IMR-90 (cell line): Measurements from ENCODE around the gene PLD6. TPM values are rescaled to one million over a fixed set of nuclear protein-coding genes. Genes with fewer than 3 reads are reported as not detected.

Experiments used
- ATAC-seq: fragments of 200-7000 bp; cut with Tn5 transposase; 2 replicates; pipeline ENCODE4 v1.9.1; 2020; ENCODE audit warnings: low read depth, mild to moderate bottlenecking, moderate library complexity
- BruUV-seq: library from RNA; stranded (reverse); fragments of 400-500 nt; replicated peaks from 2 replicates; lab custom pipeline; 2021; lab: Mats Ljungman, UMichigan
- CTCF ChIA-PET: fragments of 300-600 bp; formaldehyde crosslinking; extraction: SDS; loops from one replicate; lab custom pipeline; 2021; ENCODE audit warnings: antibody characterized with exemption; lab: Yijun Ruan, JAX
- POLR2A ChIA-PET: fragments of 300-600 bp; sonication (Branson Sonifier 250); formaldehyde crosslinking; loops from one replicate; lab custom pipeline; 2022; ENCODE audit warnings: antibody characterized with exemption; ENCODE audit not compliant: unreplicated experiment; lab: Charles Lee
- DNase-seq: peaks from one replicate; pipeline ENCODE4 v3.0.0; 2013
- H2AFZ ChIP-seq: replicated peaks from 2 replicates; pipeline ENCODE3; 2013; ENCODE audit warnings: low read length, mild to moderate bottlenecking; ENCODE audit not compliant: poor library complexity
- H2AK5ac ChIP-seq: 2 replicates; pipeline ENCODE4 v1.6.1; 2013; ENCODE audit warnings: low read depth, low read length, inconsistent platforms
- H2AK9ac ChIP-seq: replicated peaks from 2 replicates; pipeline ENCODE3; 2013; ENCODE audit warnings: mild to moderate bottlenecking, low read depth, low read length, moderate library complexity; ENCODE audit not compliant: poor library complexity
- H2BK120ac ChIP-seq: 2 replicates; pipeline ENCODE4 v1.6.1; 2013; ENCODE audit warnings: low read depth, low read length, inconsistent platforms
- H2BK15ac ChIP-seq: 3 replicates; pipeline ENCODE4 v1.6.1; 2013; ENCODE audit warnings: low read depth, low read length, inconsistent platforms
- H2BK20ac ChIP-seq: 2 replicates; pipeline ENCODE4 v1.6.1; 2013; ENCODE audit warnings: low read depth, mild to moderate bottlenecking, inconsistent platforms, low read length, moderate library complexity
- H2BK5ac ChIP-seq: 2 replicates; pipeline ENCODE4 v1.6.1; 2013; ENCODE audit warnings: mild to moderate bottlenecking, low read depth, low read length, inconsistent platforms; ENCODE audit not compliant: poor library complexity, severe bottlenecking
- H3K14ac ChIP-seq: replicated peaks from 2 replicates; pipeline ENCODE4 v1.6.1; 2013; ENCODE audit warnings: low read depth, low read length, inconsistent platforms
- H3K18ac ChIP-seq: 2 replicates; pipeline ENCODE4 v1.6.1; 2013; ENCODE audit warnings: low read depth, low read length, control low read depth
- H3K23ac ChIP-seq: 2 replicates; pipeline ENCODE4 v1.6.1; 2013; ENCODE audit warnings: low read depth, low read length, inconsistent platforms
- H3K27ac ChIP-seq: 2 replicates; pipeline ENCODE4 v1.5.1; 2013; ENCODE audit warnings: mild to moderate bottlenecking, control low read depth, low read length; ENCODE audit not compliant: insufficient read depth
- H3K27me3 ChIP-seq: 2 replicates; pipeline ENCODE4 v1.6.1; 2013; ENCODE audit warnings: low read length; ENCODE audit not compliant: control insufficient read depth, insufficient read depth
- H3K36me3 ChIP-seq: 2 replicates; pipeline ENCODE4 v1.6.1; 2013; ENCODE audit warnings: low read length, mixed read lengths; ENCODE audit not compliant: control insufficient read depth, insufficient read depth
- H3K4ac ChIP-seq: 2 replicates; pipeline ENCODE4 v1.6.1; 2013; ENCODE audit warnings: low read depth, low read length, inconsistent platforms
- H3K4me1 ChIP-seq: 2 replicates; pipeline ENCODE4 v1.6.1; 2013; ENCODE audit warnings: low read length, mixed read lengths; ENCODE audit not compliant: control insufficient read depth, insufficient read depth
- H3K4me2 ChIP-seq: 2 replicates; pipeline ENCODE4 v1.6.1; 2013; ENCODE audit warnings: low read depth, mild to moderate bottlenecking, control low read depth, low read length, moderate library complexity
- H3K4me3 ChIP-seq: 2 replicates; pipeline ENCODE4 v1.5.1; 2013; ENCODE audit warnings: low read depth, mild to moderate bottlenecking, control low read depth, low read length, moderate library complexity; ENCODE audit not compliant: insufficient read depth
- H3K56ac ChIP-seq: 2 replicates; pipeline ENCODE4 v1.6.1; 2013; ENCODE audit warnings: low read length, inconsistent platforms; ENCODE audit not compliant: insufficient read depth; ENCODE audit errors: extremely low read depth
- H3K79me1 ChIP-seq, 2 experiments: 2 replicates each; pipeline ENCODE4 v1.6.1; 2013; ENCODE audit warnings: low read length in 2 of 2, inconsistent platforms in 1 of 2, low read depth in 1 of 2
- H3K9ac ChIP-seq: 2 replicates; pipeline ENCODE4 v1.6.1; 2013; ENCODE audit warnings: low read depth, low read length, control low read depth
- H3K9me1 ChIP-seq: 2 replicates; pipeline ENCODE4 v1.6.1; 2013; ENCODE audit warnings: low read length, inconsistent platforms; ENCODE audit not compliant: insufficient read depth
- H3K9me3 ChIP-seq: 2 replicates; pipeline ENCODE4 v1.6.1; 2013; ENCODE audit warnings: low read length; ENCODE audit not compliant: control insufficient read depth, insufficient read depth
- H4K20me1 ChIP-seq: 2 replicates; pipeline ENCODE4 v1.6.1; 2013; ENCODE audit warnings: low read length, inconsistent platforms; ENCODE audit not compliant: insufficient read depth
- H4K5ac ChIP-seq: 2 replicates; pipeline ENCODE4 v1.6.1; 2013; ENCODE audit warnings: mild to moderate bottlenecking, low read depth, low read length, control low read depth
- H4K8ac ChIP-seq, 2 experiments: 2 replicates each; pipeline ENCODE4 v1.6.1; 2013; ENCODE audit warnings: low read depth in 2 of 2, low read length in 2 of 2, control low read depth in 1 of 2, inconsistent platforms in 1 of 2
- H4K91ac ChIP-seq: 2 replicates; pipeline ENCODE4 v1.6.1; 2013; ENCODE audit warnings: low read depth, low read length, inconsistent platforms; ENCODE audit not compliant: insufficient read depth
- CEBPB ChIP-seq: IDR thresholded peaks from 2 replicates; pipeline ENCODE4 v1.6.1; 2012; ENCODE audit warnings: low read depth, low read length, improper control_type of control experiment
- CTCF ChIP-seq: conservative IDR thresholded peaks from 2 replicates; pipeline ENCODE4 v1.5.1; 2012; ENCODE audit warnings: mild to moderate bottlenecking, low read depth, low read length, improper control_type of control experiment
- MAFK ChIP-seq: IDR thresholded peaks from 2 replicates; pipeline ENCODE4 v1.6.1; 2012; ENCODE audit warnings: low read depth, low read length, improper control_type of control experiment
- MXI1 ChIP-seq: IDR thresholded peaks from 2 replicates; pipeline ENCODE4 v1.6.1; 2012; ENCODE audit warnings: low read depth, mild to moderate bottlenecking, low read length, moderate library complexity, borderline replicate concordance
- RAD21 ChIP-seq: IDR thresholded peaks from 2 replicates; pipeline ENCODE4 v1.6.1; 2012; ENCODE audit warnings: low read length, improper control_type of control experiment
- WGBS, 2 experiments: methylation state at CpG; one replicate each; pipeline versions ENCODE4 v1.1.5 to v1.1.7; 2013; ENCODE audit warnings: missing lambda C conversion rate in 2 of 2; ENCODE audit not compliant: insufficient read length in 1 of 2; ENCODE audit errors: extremely low coverage in 2 of 2; 5-methylcytosine and 5-hydroxymethylcytosine counted together
- dilution Hi-C: fragments of 300-500 bp; cut with HindIII; formaldehyde crosslinking; loops from one replicate; pipeline ENCODE4 v1.14.3; 2018; ENCODE audit warnings: low sequenced_read_pairs; ENCODE audit not compliant: unreplicated experiment
- in situ Hi-C: fragments of 300-500 bp; cut with MboI; formaldehyde crosslinking; loops from 3 replicates; pipeline ENCODE4 v1.14.3; 2019; ENCODE audit warnings: low sequenced_read_pairs, inconsistent platforms, mixed read lengths
- intact Hi-C: fragments of 100-400 bp; cut with micrococcal nuclease; formaldehyde crosslinking; loops from 2 replicates; pipeline ENCODE4 v1.10.0; 2022
- polyA plus RNA-seq, 3 experiments: library from polyadenylated mRNA; depleted of rRNA; stranded (reverse); fragments of >200 nt; gene quantifications; 2 replicates each; pipeline ENCODE4 v1.2.3, GENCODE V29; 2012; ENCODE audit warnings: low replicate concordance in 1 of 3
- total RNA-seq: library from RNA; depleted of rRNA; stranded (reverse); fragments of >200 nt; gene quantifications from 2 replicates; pipeline ENCODE4 v1.2.3, GENCODE V29; 2012
- TF ChIP-seq, protein P1 (sequence below): fragments of 150-350 bp; IDR thresholded peaks from 2 replicates; pipeline ENCODE4 v1.6.1; 2016; ENCODE audit warnings: low read depth, mild to moderate bottlenecking, low read length, moderate library complexity, borderline replicate concordance

The PLD6 gene
- total and polyA plus RNA-seq, 2 of the 4 experiments (the other 2 are of a cell fraction), result 1.1 to 1.5 TPM

GRCh38 chr17:17254036-17254435 lies 47.9 kb upstream of the PLD6 start:
- no peak overlapping the region for H3K4me2 ChIP-seq
- no peak overlapping the region for H3K18ac ChIP-seq
- no peak overlapping the region for H3K56ac ChIP-seq
- no peak overlapping the region for H2AK9ac ChIP-seq
- H2BK5ac ChIP-seq, result no peak overlapping the region
- H4K20me1 ChIP-seq, result no peaks in the 10 kb centered on the region
- H2AFZ ChIP-seq, result no peak overlapping the region
- dilution Hi-C loops (no loop called here), intact Hi-C loops (no loop called here), in situ Hi-C loops (no loop called here)
- peaks cover 41% of the 10 kb centered on the region for H3K36me3 ChIP-seq
- no peaks in the 10 kb centered on the region for H3K9me3 ChIP-seq
- BruUV-seq, result no TSS peak
- H2AK5ac ChIP-seq, result no peak overlapping the region
- peak; percentile 45 for DNase-seq
- H3K27ac ChIP-seq, result no peak overlapping the region
- ATAC-seq, result peak; percentile 32; the same call in 1 of the 2 replicates
- H3K27me3 ChIP-seq, result no peaks in the 10 kb centered on the region
- peaks cover 3 to 9% of the 10 kb centered on the region in 2 experiments; a peak in 2 of 4 replicates for H3K79me1 ChIP-seq
- H4K91ac ChIP-seq, result no peak overlapping the region
- no peak overlapping the region for H3K4ac ChIP-seq
- no peak overlapping the region for H3K9ac ChIP-seq
- H3K23ac ChIP-seq, result no peak overlapping the region
- ChIA-PET POLR2A (no interaction called here), CTCF (no interaction called here)
- no CpG with 5 or more reads among the region's 3 CpGs for WGBS, 2 experiments
- no peak overlapping the region for H3K14ac ChIP-seq
- H4K5ac ChIP-seq, result no peak overlapping the region
- H3K9me1 ChIP-seq, result peaks cover 3% of the 10 kb centered on the region; the same call in 1 of the 2 replicates
- no peak overlapping the region for H3K4me3 ChIP-seq
- no peak overlapping the region for H2BK120ac ChIP-seq
- no peak overlapping the region for H4K8ac ChIP-seq
- no peak for TF ChIP-seq MAFK
- no peak for TF ChIP-seq MXI1
- TF ChIP-seq CEBPB, result peak; percentile 49; the same call in 1 of the 2 replicates
- TF ChIP-seq CTCF, result no peak
- TF ChIP-seq, protein P1, sequence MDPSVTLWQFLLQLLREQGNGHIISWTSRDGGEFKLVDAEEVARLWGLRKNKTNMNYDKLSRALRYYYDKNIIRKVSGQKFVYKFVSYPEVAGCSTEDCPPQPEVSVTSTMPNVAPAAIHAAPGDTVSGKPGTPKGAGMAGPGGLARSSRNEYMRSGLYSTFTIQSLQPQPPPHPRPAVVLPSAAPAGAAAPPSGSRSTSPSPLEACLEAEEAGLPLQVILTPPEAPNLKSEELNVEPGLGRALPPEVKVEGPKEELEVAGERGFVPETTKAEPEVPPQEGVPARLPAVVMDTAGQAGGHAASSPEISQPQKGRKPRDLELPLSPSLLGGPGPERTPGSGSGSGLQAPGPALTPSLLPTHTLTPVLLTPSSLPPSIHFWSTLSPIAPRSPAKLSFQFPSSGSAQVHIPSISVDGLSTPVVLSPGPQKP, result no peak
- TF ChIP-seq RAD21, result no peak
- no peak overlapping the region for H2BK15ac ChIP-seq
- no peaks in the 10 kb centered on the region for H3K4me1 ChIP-seq
- H2BK20ac ChIP-seq, result no peak overlapping the region
